NOMO-1 treated with DMSO at 0.1 percent for 48 hours (cell line): ENCODE measurements around the gene MRFAP1.
"Not testable (repeated sequence)": the region's sequence is repeated elsewhere in the genome, so short reads cannot be mapped to it uniquely, and the experiment has no call there.

ENCODE experiments used
- DNase-seq: peaks from one replicate; lab custom pipeline; 2025; ENCODE audit not compliant: unreplicated experiment; lab: John Stamatoyannopoulos, UW

Gene MRFAP1

GRCh38 chr4:6610856-6611430, 29.5 kb upstream of the MRFAP1 start:
- no peak for DNase-seq

GRCh38 chr4:6612961-6613675, 27.4 kb upstream of the MRFAP1 start:
- no peak for DNase-seq

GRCh38 chr4:6613676-6614651, 26.5 kb upstream of the MRFAP1 start:
- DNase-seq, result no peak

- no peak for DNase-seq
These were observed 25.7 kb upstream of the MRFAP1 start for GRCh38 chr4:6614701-6615230.

GRCh38 chr4:6616087-6616995, 24.1 kb upstream of the MRFAP1 start:
- no peak for DNase-seq

- no peak for DNase-seq
These were observed 23.2 kb upstream of the MRFAP1 start for GRCh38 chr4:6617246-6617645.

GRCh38 chr4:6618386-6619115, 21.9 kb upstream of the MRFAP1 start:
- no peak for DNase-seq

- DNase-seq, result no peak
These were observed 21.4 kb upstream of the MRFAP1 start for GRCh38 chr4:6619116-6619465.

- DNase-seq, result no peak
These were observed 20.8 kb upstream of the MRFAP1 start for GRCh38 chr4:6619466-6620255.

- DNase-seq, result no peak
These were observed 20.2 kb upstream of the MRFAP1 start for GRCh38 chr4:6620296-6620695.

GRCh38 chr4:6620891-6621555, 19.5 kb upstream of the MRFAP1 start:
- no peak for DNase-seq

- DNase-seq, result no peak
These were observed 18.9 kb upstream of the MRFAP1 start for GRCh38 chr4:6621556-6621927.

GRCh38 chr4:6622744-6623143, 17.7 kb upstream of the MRFAP1 start:
- no peak for DNase-seq

GRCh38 chr4:6625256-6625655, 15.2 kb upstream of the MRFAP1 start:
- no peak for DNase-seq

- no peak for DNase-seq
These were observed 14.4 kb upstream of the MRFAP1 start for GRCh38 chr4:6626066-6626465.

GRCh38 chr4:6627832-6628231, 12.7 kb upstream of the MRFAP1 start:
- no peak for DNase-seq

- DNase-seq, result not testable (repeated sequence)
These were observed 12.0 kb upstream of the MRFAP1 start for GRCh38 chr4:6628484-6628883.

GRCh38 chr4:6632125-6632524, 8.4 kb upstream of the MRFAP1 start:
- DNase-seq, result no peak
